ENCODE results near the gene FOXA2. TPM values are rescaled to one million over a fixed set of nuclear protein-coding genes. Genes with fewer than 3 reads are reported as not detected.

Gene FOXA2
- total RNA-seq, 2 donors from 2014 or later: 42.5 to 63.3 TPM

DNA sequence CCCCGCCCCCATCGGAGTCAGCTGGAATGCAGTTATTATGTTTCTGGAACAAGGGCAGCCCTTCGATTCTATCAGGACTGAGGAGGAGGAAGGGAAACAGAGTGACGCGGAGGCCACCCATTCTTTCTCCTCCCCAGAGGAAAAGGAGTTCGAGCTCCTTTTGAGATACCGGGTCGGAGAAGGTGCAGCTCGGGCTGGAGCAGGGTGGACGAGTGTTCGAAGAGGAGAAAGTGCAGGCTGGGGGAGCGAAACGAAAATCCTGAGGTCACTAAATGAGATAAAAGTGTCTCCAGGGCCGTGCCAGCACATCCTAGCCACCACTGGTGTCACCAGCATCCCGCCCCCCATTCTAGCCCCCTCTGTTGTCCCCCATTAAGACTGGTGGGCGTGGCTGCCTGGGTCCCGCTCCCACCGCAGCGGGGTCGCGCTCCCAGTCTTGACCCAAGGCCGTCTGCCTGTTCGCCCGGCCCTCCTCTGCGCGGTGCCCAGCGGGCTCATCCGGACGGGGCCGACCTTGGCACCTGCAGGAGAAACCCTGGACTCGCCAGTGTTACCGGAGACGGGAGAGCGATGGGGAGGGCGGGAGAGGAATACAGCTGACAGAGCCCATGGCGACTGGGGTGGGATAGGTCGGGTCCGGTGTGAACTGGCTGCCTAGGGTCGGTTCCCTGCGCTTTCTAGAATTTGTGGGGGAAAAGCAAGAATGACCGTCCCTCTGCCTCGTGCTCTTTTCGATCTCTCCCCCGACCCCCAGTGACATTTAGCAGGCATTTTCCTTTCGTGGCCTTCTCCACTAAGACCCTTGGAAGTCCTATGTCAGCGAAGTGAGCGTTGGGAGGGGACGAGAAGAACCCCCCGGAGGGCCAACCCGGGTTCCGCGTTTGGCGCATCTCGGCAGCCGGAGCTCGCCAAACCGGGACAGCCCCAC is 16.2 kb downstream of the FOXA2 start:
- 2 to 3% methylated on average over 30 to 57 of the region's 57 CpGs for WGBS, 2 donors
- TF ChIP-seq POLR2A (IDR thresholded peaks at IDR 0.05): peak; percentile 28 to 74 (median 63)
- TF ChIP-seq, protein P1, sequence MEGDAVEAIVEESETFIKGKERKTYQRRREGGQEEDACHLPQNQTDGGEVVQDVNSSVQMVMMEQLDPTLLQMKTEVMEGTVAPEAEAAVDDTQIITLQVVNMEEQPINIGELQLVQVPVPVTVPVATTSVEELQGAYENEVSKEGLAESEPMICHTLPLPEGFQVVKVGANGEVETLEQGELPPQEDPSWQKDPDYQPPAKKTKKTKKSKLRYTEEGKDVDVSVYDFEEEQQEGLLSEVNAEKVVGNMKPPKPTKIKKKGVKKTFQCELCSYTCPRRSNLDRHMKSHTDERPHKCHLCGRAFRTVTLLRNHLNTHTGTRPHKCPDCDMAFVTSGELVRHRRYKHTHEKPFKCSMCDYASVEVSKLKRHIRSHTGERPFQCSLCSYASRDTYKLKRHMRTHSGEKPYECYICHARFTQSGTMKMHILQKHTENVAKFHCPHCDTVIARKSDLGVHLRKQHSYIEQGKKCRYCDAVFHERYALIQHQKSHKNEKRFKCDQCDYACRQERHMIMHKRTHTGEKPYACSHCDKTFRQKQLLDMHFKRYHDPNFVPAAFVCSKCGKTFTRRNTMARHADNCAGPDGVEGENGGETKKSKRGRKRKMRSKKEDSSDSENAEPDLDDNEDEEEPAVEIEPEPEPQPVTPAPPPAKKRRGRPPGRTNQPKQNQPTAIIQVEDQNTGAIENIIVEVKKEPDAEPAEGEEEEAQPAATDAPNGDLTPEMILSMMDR (IDR thresholded peaks at IDR 0.05): no peak
- DNase-seq: peak; percentile 69 to 83 (median 81)
- Histone ChIP-seq H3K4me3 (peak overlapping the region; percentile 2 to 17), H3K36me3 (replicated peaks in 1 of 2; ENCODE audit: insufficient read depth in 1 of 2, low read depth in 2 of 2) (no peaks in the 10 kb centered on the region), H3K4me1 (peaks cover 74% of the 10 kb centered on the region), H3K9me3 (no peaks in the 10 kb centered on the region), H3K27me3 (no peaks in the 10 kb centered on the region), H3K27ac (peak overlapping the region; percentile 68 to 99 (median 98))
- peak; percentile 72 for ATAC-seq
- intact Hi-C loops (cut with DNase I): loop anchor here (10.0 kb wide), 1 partner anchor 73 kb away; no protein-coding TSS in a partner anchor

GRCh38 chr20:22566876-22567658 is 17.3 kb downstream of the FOXA2 start:
- no peaks in the 10 kb centered on the region for H3K27me3 ChIP-seq

GRCh38 chr20:22563062-22563965 is 21.1 kb downstream of the FOXA2 start:
- H3K9me3 ChIP-seq: no peaks in the 10 kb centered on the region
- 23 to 24% methylated on average over 7 of the region's 7 CpGs for WGBS, 2 donors
- ATAC-seq (peak; percentile 52), DNase-seq (no peak)
- intact Hi-C loops (cut with DNase I): loop anchor here (10.0 kb wide), 1 partner anchor 69 kb away; no protein-coding TSS in a partner anchor
- peak overlapping the region in 2 of 4 donors; percentile 4 to 49 for H3K27ac ChIP-seq
- no peaks in the 10 kb centered on the region for H3K36me3 ChIP-seq (replicated peaks in 1 of 2; ENCODE audit: insufficient read depth in 1 of 2, low read depth in 2 of 2)
- no peak overlapping the region for H3K4me3 ChIP-seq
- peaks cover 47% of the 10 kb centered on the region for H3K4me1 ChIP-seq
- TF ChIP-seq, protein P1 (IDR thresholded peaks at IDR 0.05): no peak
- no peaks in the 10 kb centered on the region for H3K27me3 ChIP-seq

More at GRCh38 chr20:22566876-22567658, 17.3 kb downstream of the FOXA2 start:
- DNase-seq (no peak), ATAC-seq (no peak)
- TF ChIP-seq POLR2A (IDR thresholded peaks at IDR 0.05): no peak
- TF ChIP-seq, protein P1 (IDR thresholded peaks at IDR 0.05): no peak
- peaks cover 74% of the 10 kb centered on the region for H3K4me1 ChIP-seq
- peak overlapping the region in 3 of 4 donors; percentile 98 to 99 (median 99) for H3K27ac ChIP-seq
- H3K4me3 ChIP-seq: no peak overlapping the region
- H3K36me3 ChIP-seq (replicated peaks in 1 of 2; ENCODE audit: insufficient read depth in 1 of 2, low read depth in 2 of 2): no peaks in the 10 kb centered on the region
- intact Hi-C loops (cut with DNase I): loop anchor here (10.0 kb wide), 1 partner anchor 72 kb away; no protein-coding TSS in a partner anchor
- H3K9me3 ChIP-seq: no peaks in the 10 kb centered on the region
- 37% methylated on average over 13 of the region's 13 CpGs for WGBS, 2 donors

DNA sequence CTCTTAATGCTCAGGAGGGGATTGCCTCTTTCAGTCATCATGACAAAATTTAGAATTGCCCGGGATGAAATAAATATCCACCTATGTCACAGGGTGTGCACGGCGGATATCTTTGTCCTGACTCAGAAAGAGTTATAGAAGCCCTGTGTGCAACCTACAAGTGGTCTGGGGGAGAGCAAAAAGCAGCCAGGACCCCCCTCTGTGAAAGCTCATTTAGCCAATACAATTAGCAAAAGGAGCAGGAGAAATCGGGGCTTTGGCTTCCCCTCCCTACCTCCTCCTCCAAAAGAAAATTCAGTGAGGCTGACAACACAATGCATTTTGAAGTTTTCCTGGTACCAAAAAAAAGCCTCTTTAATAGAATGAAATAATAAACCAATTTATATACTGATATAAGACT is 21.8 kb downstream of the FOXA2 start:
- TF ChIP-seq, protein P1 (IDR thresholded peaks at IDR 0.05): no peak
- TF ChIP-seq POLR2A (IDR thresholded peaks at IDR 0.05): no peak
- H3K27ac ChIP-seq: peak overlapping the region in 2 of 4 donors; percentile 4 to 16
- WGBS, 2 donors: 34 to 45% methylated on average over 4 of the region's 4 CpGs
- H3K27me3 ChIP-seq: no peaks in the 10 kb centered on the region
- intact Hi-C loops (cut with DNase I): loop anchor here (10.0 kb wide), 1 partner anchor 68 kb away; no protein-coding TSS in a partner anchor
- H3K9me3 ChIP-seq: no peaks in the 10 kb centered on the region
- no peaks in the 10 kb centered on the region for H3K36me3 ChIP-seq (replicated peaks in 1 of 2; ENCODE audit: insufficient read depth in 1 of 2, low read depth in 2 of 2)
- no peak overlapping the region for H3K4me3 ChIP-seq
- ATAC-seq (no peak), DNase-seq (no peak)
- H3K4me1 ChIP-seq: peaks cover 40% of the 10 kb centered on the region
